ENCODE measurements around the gene HOXA10.
A peak's percentile ranks its signal among the peaks of the same experiment; 100 is the strongest.

HOXA10 gene

DNA sequence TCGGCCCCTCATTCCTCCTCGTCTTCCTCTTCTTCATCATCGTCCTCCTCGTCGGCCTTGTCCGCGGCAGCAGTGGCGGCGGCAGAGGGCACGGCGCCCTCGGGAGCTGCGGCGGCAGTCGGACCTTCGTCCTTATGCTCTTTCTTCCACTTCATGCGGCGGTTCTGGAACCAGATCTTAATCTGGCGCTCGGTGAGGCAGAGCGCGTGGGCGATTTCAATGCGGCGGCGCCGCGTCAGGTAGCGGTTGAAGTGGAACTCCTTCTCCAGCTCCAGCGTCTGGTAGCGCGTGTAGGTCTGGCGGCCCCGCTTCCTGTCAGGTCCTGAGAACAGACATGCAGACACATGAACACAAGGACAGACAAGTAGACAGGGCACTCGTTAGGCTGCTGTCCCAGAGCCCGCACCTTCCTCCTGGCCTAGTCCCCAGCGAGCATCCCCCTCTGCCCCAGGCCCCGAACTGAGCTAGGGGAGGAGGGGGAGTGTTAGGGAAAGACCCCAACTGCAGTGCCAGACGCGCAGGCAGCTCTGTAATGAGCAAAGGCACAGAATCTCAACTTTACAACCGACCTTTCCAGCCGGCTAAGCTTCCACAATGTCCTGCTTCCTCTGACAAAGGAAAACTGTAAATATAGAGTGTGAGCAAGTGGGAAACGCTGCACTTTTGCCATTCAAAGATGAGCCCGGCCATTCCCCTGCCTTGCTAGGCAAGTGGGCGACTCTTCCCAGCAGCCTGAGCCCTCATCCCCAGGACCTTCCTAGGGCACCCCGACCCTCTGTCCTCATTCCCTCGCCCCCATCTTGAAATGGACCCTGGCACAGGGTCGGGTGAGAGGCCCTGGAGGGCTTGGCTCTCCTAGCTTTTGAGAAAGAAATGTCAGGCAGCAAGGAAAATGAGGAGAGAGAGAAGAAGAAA, 19.0 kb downstream of the HOXA10 start:
- DNase-seq (ENCODE audit: low spot score): no peak

DNA sequence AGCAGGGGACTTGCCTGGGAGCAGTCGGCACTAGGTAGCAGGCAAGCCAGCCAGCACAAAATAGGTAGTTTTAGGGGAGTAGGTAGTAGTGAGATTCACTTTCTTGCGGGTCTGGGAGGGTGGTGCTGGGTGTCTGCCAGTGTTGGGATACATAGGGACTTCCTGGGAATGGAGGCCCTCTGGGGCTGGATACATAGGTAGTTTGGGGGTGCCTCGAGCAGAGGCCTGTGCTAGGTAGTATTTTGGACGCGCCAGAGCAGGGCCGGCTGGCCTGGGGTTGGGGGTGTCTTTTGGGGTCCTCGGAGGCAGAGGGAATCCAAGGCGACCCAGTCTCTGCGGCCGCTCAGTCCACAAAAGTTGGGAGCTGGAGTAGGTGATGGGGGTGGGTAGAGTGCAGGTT, 19.8 kb downstream of the HOXA10 start:
- DNase-seq (ENCODE audit: low spot score): no peak

DNA sequence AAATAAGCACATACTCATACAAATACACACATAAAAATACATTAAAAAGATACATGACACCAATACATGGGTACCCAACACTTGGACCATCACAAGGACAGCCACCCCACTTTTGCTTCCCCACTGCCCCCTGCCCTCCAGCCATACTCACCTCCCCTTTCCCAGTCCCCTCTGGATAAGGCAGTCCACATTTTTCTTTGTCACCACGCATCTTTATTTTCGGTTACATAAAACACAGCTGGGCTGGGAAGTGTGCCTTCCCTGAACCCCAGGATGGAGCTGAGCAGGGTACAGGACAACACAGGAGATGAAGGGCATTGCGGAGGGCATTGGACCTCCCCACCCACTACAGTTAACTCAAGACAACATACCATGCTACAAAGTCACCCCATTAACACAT, 20.6 kb downstream of the HOXA10 start:
- DNase-seq (ENCODE audit: low spot score): no peak

DNA sequence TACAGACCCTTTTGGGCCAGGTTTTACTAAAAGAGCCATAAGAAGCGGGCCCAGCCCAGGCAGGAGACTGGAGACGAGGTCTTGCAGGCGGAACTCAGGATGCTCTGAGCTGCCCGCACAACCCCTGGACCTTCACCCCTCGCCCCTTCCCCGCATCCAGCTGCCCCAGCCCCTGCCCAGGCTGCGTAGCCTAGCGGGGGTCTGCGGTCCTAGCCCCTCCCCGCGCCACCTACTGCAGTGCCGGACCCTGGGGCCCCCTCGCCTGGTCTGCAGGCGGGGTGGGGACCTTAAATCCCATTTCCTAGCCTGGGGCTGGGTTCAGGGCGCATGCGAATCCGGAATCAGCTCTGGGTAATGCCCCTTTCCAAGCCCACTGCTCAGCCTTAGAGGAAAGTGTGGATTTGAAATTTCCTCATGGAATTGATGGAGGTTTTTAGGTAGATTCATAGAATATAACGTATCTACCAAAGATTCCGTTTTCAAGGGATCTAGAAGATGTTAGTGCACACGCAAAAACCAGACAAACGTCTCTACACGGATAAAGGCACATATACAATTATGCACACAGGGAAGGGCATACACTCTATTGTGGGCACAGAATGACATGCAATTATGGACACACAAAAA, 21.2 kb downstream of the HOXA10 start:
- no peak for DNase-seq (ENCODE audit: low spot score)

DNA sequence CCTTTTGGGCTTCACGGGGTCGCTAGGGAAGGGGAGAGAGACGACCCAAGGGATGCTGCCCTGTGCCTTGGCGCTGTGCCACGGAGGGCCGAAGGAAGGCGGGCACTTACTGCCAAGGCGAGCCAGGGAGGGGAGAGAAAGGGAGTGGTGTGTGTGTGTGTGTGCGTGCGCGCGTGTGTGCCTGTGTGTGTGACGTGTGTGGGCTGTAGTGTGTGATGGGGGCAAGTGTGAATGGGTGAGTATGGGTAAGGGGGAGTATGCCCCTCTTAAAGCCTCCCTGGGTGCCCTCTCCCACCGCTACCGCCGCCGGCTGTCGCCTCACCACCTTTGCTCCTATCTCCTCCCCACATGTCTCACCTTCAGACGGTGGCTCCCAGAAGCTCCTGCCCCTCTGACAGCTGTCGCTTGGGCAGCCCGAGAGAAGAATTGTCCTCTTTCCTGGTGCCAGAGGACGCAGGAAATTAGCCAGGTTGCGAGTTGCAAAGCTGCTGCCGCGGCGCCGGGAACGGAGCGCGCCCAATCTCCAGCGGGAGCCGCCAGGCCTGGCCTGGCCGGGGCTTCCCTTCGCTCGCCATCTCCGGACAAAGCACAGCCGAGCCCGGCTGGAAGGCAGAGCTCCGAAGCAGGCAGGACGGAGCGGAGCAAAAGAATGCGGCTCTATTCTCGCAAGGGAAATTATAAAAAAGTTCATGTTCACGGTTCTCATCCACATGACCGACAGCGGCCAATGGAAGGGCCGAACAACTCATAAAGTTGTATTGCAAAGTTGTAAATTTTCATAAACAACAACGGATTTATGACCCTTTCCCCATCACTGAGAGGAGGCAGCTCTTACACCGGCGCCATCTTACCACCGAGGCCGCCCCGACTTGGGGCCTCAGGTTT, 21.9 kb downstream of the HOXA10 start, which contains the start of gene HOXA3:
HOXA3 (minus strand) TSS at position 653 of the 885 bp plus-strand sequence. CDS start 41,943 bp downstream, outside the sequence.
- no peak for DNase-seq (ENCODE audit: low spot score)

DNA sequence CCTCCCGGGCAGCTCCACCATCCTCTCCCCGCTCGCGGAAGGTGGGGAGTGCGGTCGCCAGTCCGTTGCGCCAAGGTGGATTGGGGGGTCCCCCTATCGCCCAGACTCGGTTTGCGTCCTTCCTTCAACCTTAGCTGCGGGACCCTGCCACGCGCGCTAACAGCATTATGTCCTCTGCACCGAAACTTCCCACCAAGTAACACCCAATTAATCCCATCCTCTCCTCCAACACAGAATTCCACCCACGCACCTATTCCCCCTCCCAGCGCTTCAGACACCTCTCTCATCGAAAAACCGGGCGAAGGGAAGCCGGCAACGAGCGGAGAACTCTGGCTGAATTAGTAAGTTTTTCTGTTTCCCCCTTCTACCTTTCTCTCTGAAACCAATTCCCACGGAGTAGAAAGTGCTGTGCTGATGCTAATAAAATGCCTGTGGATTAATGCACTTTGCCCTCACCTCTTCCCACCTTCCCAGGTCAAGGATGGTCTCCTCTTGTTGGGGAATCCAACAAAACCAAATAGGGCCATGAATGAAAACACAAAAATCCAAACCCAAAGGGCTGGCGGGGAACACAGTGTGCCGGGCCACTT, 22.7 kb downstream of the HOXA10 start:
- DNase-seq (ENCODE audit: low spot score): no peak

DNA sequence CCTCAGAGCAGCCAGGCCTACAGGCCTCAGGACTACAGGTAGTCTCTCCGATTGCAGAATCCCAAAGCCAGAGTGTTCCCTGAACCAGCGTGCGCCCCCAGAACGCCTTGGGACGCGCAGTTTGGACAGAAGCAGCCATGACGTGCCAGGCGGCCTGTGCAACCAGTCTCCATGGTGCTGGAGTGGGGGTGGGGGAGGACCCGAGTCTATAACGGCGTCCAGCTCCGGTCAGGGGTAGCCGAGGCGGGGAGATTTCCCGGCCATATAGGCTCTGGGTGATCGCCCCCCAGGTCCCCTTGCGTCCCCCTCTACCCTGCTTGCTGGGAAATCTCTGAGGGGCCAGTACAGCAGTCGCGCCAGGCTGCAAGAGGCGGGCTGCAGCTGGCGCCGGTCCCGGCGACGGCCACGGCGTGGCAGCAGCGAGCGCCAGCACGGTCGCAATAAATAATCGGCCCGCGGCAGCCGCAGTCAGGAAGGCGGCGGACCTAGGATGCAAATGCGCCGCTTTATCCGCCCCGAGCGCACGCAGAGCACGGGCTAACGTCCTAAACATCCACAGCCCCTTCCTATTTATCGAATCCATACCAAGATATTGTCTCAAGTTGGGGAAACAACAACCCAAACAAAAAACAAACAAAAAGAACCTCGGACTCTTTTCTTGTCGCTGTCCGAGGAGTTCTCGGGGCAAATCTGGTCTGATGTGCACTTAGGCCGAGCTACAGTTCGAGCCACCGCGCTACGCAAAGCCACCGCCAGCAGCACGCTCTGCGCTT, 23.4 kb downstream of the HOXA10 start:
- DNase-seq (ENCODE audit: low spot score): peak; percentile 64

DNA sequence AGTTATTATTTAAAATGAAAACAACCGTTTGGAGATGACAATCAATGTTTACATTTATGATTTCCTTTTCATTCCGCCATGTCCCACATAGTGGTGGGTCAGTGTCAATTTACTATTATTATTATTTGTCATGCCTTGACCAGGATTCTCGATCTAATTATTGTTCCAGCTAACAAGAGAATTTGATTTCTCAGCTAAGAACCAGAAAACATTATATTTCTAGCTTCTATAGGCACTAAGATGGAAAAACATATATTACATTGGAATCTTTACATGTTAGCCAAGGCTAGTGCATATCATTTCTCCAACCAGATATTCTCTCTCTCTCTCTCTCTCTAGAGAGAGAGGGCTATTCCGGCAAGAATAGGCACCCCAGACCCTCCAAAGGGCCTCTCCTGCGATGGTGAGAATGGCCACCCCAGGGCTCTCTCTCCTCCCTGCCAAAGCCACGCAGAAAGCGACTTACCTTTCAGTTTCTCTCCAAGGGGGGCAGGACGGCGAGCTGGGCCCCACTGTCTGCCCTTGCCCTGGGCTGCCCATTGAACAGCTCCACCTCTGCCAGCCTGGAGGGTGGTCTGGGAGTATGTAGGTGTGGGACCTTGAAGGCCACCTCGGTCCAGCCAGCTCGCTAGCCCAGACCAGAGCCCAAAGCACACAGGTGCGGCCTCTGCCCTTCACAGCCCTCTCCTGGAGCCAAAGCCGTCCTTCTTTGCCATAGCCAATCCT, 24.1 kb downstream of the HOXA10 start:
- no peak for DNase-seq (ENCODE audit: low spot score)

DNA sequence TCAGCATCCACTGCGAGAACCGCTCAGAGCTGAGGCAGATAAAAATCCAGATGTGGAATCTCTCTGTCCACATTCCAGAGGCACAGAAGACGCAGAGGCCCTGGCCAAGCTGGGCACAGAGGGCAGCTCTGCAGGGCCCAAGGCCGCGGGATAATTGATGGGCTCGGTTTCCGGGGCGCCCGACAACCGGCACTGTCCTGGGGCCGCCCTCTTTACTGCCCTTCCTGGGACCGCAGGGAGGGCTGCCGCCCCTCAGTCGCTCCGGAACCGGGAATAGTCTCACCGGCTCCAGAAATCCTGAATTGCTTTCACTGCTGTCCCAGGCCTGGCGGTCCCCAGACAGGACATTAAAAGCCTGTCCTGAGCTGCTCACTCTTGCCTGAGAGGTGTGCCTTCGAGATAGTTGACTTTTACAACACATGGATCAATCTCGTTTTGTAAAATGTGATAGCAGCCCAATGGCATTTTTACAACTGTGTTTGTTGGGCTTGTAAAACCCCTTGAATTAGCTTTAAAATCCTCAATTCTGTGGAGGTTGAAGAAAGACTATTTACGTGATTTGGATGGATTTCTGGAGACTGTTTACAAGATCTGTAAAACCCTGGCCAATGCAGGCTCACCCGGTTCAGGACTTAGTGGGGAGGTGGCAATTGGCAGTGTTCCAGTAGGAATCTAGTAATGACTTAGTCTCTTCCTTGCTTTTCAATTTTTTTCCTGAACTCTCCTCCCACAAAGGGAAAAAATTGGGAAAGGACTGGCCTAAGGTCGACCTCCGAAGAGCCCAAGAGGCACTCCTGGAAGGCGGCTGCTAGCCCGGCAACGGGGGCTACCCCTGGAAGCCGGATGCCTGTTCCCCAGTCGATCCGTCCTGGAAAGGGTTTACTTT, 25.1 kb downstream of the HOXA10 start:
- DNase-seq (ENCODE audit: low spot score): no peak

DNA sequence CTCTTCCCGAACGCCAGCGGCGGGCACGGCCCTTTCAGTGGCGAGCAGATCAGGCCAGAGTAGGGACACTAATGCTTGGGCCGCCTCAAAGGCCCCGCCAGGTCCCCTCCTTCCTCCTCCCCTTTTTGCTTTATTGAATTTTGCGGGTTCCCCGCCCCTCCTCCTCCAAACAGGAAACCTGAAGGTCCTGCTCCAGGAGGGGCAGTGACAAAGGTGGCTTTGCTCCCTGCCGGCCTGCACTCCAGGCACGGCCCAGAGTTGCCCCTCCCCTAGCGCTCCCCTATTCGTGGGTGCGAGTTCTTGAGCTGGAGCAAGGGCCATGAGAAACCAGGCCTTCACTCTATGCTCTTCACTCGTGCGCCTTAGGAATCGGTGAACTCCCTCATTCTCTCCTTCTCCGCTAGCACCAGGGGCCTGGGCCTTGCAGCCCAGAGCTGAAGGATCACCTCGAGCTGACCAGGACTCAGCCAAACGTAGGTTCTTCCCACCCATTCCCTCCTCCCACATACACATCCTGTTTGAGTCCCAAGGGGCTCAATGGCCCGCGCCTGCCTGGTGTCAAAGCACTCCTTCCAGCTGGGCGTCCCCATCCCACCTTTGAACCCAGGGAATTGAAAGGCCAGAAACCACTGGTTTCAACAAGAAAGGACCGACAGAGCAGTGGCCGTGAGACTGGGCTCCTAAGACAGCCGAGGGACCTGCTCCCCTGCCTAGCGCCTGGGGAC, 25.9 kb downstream of the HOXA10 start:
- no peak for DNase-seq (ENCODE audit: low spot score)

DNA sequence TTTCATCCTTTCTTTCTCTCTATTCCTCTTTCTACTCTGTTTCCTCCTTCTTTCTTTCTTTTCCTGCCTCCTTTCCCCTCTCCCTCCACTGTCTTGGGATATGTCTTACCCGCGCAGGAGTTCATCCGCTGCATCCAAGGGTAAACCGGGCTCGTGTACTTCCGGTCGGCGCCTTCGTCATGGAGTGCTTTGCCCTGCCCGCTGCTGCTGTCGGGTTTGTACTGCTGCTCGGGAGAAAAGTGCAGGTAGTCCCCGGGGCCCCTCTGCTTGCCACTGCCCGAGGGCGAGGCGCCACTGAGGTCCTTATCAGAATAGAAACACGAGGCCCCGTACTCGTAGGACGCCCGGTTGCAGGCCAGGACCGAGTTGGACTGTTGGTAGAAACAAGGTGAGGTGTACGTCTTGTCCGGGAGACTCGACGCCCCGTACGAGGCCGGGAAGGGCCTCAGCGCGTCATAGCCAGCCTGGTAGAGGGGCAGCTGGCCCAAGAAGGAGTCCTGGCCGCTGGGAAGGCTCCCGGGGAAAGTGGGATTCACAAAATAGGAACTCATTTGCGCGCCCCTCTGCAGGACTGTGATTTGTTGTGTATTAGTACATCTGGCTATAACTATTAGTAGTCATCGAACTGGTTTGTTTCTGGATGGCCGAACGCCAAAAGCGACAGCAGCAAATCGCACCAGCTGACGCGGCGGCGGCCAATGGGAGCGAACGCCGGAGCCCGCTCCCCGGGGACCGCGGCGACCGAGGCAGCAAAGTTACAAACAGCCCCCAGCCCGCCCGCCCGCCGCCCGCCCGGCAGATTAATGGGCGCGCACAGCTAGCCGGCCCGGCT, 26.7 kb downstream of the HOXA10 start, which contains the start of gene HOXA6:
HOXA6 (minus strand) TSS at position 576 of the 832 bp plus-strand sequence; CDS start at position 551, 25 bp downstream.
- DNase-seq (ENCODE audit: low spot score): no peak

DNA sequence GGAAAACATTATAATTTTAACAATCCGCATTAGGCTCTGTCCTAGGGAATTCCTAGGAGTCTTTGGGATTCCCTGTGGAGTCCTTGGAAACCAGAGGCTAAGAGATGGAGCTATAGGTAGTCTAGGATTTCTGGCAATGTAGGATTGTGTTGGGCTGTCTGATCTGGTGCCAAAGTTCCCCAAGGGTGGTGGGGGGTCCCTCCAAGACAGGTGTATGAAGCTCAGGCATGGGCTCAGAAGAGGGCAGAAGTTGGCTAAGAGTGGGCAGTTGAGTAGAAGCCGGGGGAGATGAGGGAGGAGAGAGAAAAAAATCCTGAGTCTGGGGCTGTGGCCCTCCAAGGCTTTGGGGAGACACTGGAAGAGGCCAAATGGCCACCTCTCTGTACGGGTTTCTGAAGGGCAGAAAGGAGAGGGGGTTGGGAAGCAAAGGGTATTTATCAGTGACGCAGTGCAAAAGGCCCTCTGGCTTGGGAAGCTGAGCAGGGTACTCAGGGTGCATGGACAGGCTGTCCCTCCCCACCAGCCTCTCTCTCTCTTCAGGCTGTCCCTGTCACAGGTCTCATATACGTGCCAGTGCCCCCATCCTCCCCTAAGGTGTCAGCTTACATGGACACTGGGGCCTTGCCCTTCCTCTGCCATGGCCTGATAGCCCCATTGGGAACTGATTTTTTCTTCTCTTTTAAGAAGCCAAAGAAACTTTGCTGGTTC, 27.5 kb downstream of the HOXA10 start:
- DNase-seq (ENCODE audit: low spot score): no peak

DNA sequence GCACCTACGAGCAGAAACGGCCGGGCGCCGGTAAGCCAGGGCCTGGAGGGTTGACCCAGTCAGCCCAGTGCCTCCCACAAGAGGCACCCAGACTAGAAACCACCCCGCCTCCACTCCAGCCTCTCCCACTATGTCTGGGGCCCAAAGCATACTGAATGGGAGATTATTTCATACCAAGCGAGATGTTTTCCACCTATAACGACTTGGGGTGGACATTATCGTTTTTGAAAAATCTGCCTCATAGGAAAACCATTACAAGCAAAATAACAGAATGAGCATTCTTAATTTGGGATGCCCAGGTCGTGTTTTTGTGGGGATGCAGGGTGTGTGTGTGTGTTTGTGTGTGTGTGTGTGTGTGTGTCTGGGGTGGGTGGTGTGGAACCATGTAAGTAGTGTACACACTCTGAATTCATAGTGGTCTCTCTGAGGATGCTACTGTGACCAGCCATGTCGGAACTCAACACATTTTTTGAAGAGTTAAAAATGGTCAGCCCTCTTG, 28.2 kb downstream of the HOXA10 start:
- DNase-seq (ENCODE audit: low spot score): no peak

DNA sequence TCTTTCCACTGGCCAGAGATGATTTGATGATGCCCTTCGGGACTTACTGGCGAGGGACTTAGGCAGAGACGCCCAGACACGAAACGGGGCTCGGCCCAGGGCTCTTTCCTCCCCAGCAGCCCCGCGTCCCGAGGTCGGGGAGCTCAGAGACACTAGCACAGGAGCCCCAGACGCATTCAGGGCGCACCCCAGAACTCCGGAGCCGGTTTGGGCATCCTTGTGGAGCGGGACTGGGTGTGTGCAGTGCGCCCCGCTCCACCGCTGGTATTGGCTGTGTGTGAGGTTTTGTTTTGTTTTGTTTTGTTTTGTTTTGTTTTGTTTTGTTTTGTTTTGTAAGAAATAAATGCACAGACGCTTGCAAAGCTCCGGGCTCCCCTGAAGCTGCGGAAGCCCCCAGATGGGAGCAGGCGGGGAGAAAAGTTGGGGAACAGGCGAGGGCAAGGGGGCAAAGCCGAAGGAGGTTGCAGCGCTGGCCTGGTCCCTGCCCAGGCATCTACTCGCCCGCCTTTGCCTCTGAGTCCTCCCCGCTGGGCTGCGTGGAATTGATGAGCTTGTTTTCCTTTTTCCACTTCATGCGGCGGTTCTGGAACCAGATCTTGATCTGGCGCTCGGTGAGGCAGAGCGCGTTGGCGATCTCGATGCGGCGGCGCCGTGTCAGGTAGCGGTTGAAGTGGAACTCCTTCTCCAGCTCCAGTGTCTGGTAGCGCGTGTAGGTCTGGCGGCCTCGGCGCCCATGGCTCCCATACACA, 28.8 kb downstream of the HOXA10 start:
- DNase-seq (ENCODE audit: low spot score): no peak

DNA sequence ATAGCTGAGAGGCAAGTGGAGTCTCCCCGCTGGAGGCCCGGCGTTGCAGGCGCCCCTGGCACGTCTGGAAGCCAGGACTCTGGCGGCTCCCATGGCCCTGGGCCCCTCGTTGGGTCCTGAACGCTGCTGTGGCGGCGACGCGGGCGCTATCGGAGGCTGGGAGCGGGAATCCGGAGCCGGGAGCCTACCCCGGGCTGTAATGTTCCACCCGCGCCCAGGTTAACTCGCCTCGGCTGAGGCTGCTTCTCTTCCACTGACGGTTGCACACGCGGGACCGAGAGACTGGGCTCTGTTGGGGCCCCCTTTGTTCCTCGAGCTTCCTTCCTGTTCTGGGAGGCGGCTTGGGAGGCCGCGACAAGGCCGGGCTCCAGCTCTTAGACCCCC, 29.3 kb downstream of the HOXA10 start:
- DNase-seq (ENCODE audit: low spot score): no peak
